Measurements from ENCODE around the gene GTF2A2. TPM values are rescaled to one million over a fixed set of nuclear protein-coding genes. Genes with fewer than 3 reads are reported as not detected.

GTF2A2 gene
- total RNA-seq, 4 donors from 2014 or later: 31.8 to 66.3 (median 38.6) TPM

DNA sequence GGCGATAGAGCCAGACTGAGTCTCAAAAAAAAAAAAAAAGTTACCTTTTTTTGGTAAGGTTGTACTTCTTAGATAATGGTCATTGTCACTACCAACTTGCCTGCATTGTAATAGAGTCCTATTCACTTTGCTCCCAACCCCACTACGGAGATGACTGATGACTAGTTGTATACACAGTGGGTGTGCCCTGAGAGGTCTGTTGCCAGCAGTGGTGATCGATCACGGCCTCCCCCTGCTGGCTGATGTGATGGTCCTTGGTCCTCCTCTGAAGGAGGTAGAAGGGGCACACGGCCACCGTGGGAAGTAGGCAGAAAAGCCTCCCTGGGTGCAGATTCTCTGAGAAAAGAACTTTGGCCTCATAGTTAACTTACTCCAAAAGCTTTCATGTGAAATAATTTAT lies 35.0 kb downstream of the GTF2A2 start:
- Histone ChIP-seq H3K27me3 (peaks cover 13% of the 10 kb centered on the region), H3K4me1 (no peaks in the 10 kb centered on the region), H3K4me3 (no peak overlapping the region), H3K9me3 (no peaks in the 10 kb centered on the region), H3K36me3 (no peaks in the 10 kb centered on the region), H3K27ac (no peak overlapping the region)
- WGBS, 2 donors (ENCODE audit: low coverage in 1 of 2): 0 to 37% methylated on average over 1 to 5 of the region's 6 CpGs
- TF ChIP-seq POLR2AphosphoS5 (IDR thresholded peaks at IDR 0.05): no peak
- TF ChIP-seq, protein P1, sequence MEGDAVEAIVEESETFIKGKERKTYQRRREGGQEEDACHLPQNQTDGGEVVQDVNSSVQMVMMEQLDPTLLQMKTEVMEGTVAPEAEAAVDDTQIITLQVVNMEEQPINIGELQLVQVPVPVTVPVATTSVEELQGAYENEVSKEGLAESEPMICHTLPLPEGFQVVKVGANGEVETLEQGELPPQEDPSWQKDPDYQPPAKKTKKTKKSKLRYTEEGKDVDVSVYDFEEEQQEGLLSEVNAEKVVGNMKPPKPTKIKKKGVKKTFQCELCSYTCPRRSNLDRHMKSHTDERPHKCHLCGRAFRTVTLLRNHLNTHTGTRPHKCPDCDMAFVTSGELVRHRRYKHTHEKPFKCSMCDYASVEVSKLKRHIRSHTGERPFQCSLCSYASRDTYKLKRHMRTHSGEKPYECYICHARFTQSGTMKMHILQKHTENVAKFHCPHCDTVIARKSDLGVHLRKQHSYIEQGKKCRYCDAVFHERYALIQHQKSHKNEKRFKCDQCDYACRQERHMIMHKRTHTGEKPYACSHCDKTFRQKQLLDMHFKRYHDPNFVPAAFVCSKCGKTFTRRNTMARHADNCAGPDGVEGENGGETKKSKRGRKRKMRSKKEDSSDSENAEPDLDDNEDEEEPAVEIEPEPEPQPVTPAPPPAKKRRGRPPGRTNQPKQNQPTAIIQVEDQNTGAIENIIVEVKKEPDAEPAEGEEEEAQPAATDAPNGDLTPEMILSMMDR (IDR thresholded peaks at IDR 0.05): no peak
- no peak for TF ChIP-seq EP300 (IDR thresholded peaks at IDR 0.05)
- TF ChIP-seq POLR2A (IDR thresholded peaks at IDR 0.05): no peak
- ATAC-seq: no peak

DNA sequence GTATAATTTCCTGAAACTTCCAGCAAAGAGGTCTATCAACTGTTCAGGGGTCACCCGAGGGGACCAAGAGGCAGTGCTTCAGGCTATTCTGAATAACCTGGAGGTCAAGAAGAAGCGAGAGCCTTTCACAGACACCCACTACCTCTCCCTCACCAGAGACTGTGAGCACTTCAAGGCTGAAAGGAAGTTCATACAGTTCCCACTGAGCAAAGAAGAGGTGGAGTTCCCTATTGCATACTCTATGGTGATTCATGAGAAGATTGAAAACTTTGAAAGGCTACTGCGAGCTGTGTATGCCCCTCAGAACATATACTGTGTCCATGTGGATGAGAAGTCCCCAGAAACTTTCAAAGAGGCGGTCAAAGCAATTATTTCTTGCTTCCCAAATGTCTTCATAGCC lies 38.9 kb downstream of the GTF2A2 start:
- H3K4me3 ChIP-seq: no peak overlapping the region
- ATAC-seq: no peak
- no peak overlapping the region for H3K27ac ChIP-seq
- WGBS, 2 donors (ENCODE audit: low coverage in 1 of 2): 66 to 83% methylated on average over 2 to 3 of the region's 4 CpGs
- H3K27me3 ChIP-seq: peaks cover 31% of the 10 kb centered on the region
- no peaks in the 10 kb centered on the region for H3K9me3 ChIP-seq
- no peak for TF ChIP-seq POLR2AphosphoS5 (IDR thresholded peaks at IDR 0.05)
- H3K4me1 ChIP-seq: no peaks in the 10 kb centered on the region
- no peaks in the 10 kb centered on the region for H3K36me3 ChIP-seq

DNA sequence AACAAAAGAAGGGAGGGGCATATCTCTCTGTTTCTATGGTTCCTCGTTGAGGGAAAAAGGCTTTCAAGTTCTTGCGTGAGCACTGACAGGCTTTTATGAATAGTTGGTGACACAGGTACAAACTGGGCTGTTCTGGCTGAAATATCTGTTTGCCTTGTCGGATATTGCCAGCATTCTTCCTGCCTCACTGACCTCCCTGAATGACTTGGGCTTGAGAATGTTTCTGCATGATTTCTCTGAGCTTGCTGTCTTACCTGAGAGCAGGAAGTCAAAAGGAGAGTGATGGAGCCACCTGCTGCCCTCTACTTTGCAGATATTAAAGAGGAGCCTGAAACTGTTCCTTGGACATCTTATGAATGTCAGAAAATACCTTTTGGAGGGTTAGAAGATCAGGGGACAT lies 40.9 kb downstream of the GTF2A2 start:
- H3K27me3 ChIP-seq: peaks cover 35% of the 10 kb centered on the region
- no peak overlapping the region for H3K4me3 ChIP-seq
- no peaks in the 10 kb centered on the region for H3K4me1 ChIP-seq
- TF ChIP-seq EP300 (IDR thresholded peaks at IDR 0.05) (no peak), POLR2AphosphoS5 (IDR thresholded peaks at IDR 0.05) (no peak), POLR2A (IDR thresholded peaks at IDR 0.05) (no peak)
- TF ChIP-seq, protein P1 (IDR thresholded peaks at IDR 0.05): no peak
- no peaks in the 10 kb centered on the region for H3K36me3 ChIP-seq
- no peak for ATAC-seq
- H3K9me3 ChIP-seq: no peaks in the 10 kb centered on the region
- H3K27ac ChIP-seq: no peak overlapping the region
- WGBS, 2 donors (ENCODE audit: low coverage in 1 of 2): 66 to 86% methylated on average over 1 to 3 of the region's 3 CpGs

DNA sequence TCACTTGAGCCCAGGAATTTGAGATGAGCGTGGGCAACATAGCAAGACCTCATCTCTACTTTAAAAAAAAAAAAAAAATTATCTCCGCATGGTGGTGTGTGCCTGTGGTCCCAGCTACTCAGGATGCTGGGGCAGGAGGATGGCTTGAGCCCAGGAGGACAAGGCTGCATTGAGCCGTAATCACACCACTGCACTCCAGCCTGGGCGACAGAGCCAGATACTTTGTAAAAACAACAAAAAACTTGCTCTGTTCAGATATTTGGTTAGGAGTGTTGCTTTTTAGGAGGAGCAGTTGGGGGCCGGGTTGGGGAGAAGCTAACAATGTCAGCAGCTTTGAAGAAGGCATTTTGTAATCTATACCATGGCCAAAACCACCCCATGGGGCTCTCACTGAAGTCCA lies 41.7 kb downstream of the GTF2A2 start:
- Histone ChIP-seq H3K9me3 (no peaks in the 10 kb centered on the region), H3K27me3 (peaks cover 35% of the 10 kb centered on the region), H3K4me1 (no peaks in the 10 kb centered on the region), H3K27ac (no peak overlapping the region), H3K36me3 (no peaks in the 10 kb centered on the region), H3K4me3 (no peak overlapping the region)
- TF ChIP-seq, protein P1 (IDR thresholded peaks at IDR 0.05): no peak
- TF ChIP-seq POLR2AphosphoS5 (IDR thresholded peaks at IDR 0.05) (no peak), POLR2A (IDR thresholded peaks at IDR 0.05) (no peak), EP300 (IDR thresholded peaks at IDR 0.05) (no peak)
- no peak for ATAC-seq
- 20 to 92% methylated on average over 1 to 5 of the region's 5 CpGs for WGBS, 2 donors (ENCODE audit: low coverage in 1 of 2)

DNA sequence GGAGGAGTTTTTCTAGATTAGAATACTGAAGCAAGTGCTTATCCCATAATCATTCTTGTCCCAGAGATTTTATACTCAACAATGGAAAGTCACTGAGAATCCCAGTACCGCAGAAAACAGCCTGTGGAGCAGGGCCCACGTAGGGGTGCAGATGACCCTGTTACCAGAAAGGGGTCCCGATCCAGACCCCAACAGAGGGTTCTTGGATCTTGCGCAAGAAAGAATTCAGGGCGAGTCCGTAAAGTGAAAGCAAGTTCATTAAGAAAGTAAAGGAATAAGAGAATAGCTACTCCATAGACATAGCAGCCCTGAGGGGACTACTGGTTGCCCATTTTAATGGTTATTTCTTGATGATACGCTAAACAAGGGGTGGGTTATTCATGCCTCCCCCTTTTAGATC lies 43.2 kb downstream of the GTF2A2 start:
- Histone ChIP-seq H3K4me3 (no peak overlapping the region), H3K27ac (no peak overlapping the region), H3K9me3 (no peaks in the 10 kb centered on the region), H3K36me3 (no peaks in the 10 kb centered on the region), H3K4me1 (no peaks in the 10 kb centered on the region), H3K27me3 (peaks cover 38% of the 10 kb centered on the region)
- 90 to 91% methylated on average over 2 to 7 of the region's 7 CpGs for WGBS, 2 donors (ENCODE audit: low coverage in 1 of 2)
- ATAC-seq: no peak
- TF ChIP-seq, protein P1 (IDR thresholded peaks at IDR 0.05): no peak
- TF ChIP-seq POLR2AphosphoS5 (IDR thresholded peaks at IDR 0.05) (no peak), POLR2A (IDR thresholded peaks at IDR 0.05) (no peak), EP300 (IDR thresholded peaks at IDR 0.05) (no peak)
